CD14-positive monocyte (primary cell): ENCODE measurements around the gene CGRRF1. TPM values are rescaled to one million over a fixed set of nuclear protein-coding genes. Genes with fewer than 3 reads are reported as not detected.

Experiments used
- DNase-seq, 3 donors: peaks; one replicate each; pipeline ENCODE4 v3.0.0-alpha.2; 2011 to 2022
- H2AFZ ChIP-seq: 2 replicates; pipeline ENCODE4 v1.6.0; 2012; ENCODE audit warnings: mild to moderate bottlenecking, low read depth, low read length, inconsistent platforms; ENCODE audit not compliant: insufficient read depth, poor library complexity, severe bottlenecking
- H3K27ac ChIP-seq, 2 donors: 1 replicate in 1 of 2; 2 replicates in 1 of 2; pipeline ENCODE4 v1.5.1; 2012 to 2013; ENCODE audit warnings: low read length in 2 of 2, control low read depth in 1 of 2, inconsistent platforms in 1 of 2, low read depth in 1 of 2, mild to moderate bottlenecking in 1 of 2
- H3K27me3 ChIP-seq, 2 donors: one replicate each; pipeline versions ENCODE4 v1.6.0 to v1.6.1; 2011 to 2013; ENCODE audit warnings: low read length in 2 of 2; ENCODE audit not compliant: control insufficient read depth in 2 of 2, insufficient read depth in 2 of 2
- H3K36me3 ChIP-seq, 2 donors: replicated peaks in 1 of 2; 1 replicate in 1 of 2; 2 replicates in 1 of 2; pipeline versions ENCODE4 v1.5.1 to v1.6.1; 2012 to 2013; ENCODE audit warnings: low read length in 2 of 2, control low read depth in 1 of 2, inconsistent platforms in 1 of 2, mild to moderate bottlenecking in 1 of 2; ENCODE audit not compliant: insufficient read depth in 2 of 2, control insufficient read depth in 1 of 2
- H3K4me1 ChIP-seq, 2 donors: 1 replicate in 1 of 2; 2 replicates in 1 of 2; pipeline versions ENCODE4 v1.5.1 to v1.6.1; 2012 to 2013; ENCODE audit warnings: low read length in 2 of 2, control low read depth in 1 of 2, inconsistent platforms in 1 of 2, mild to moderate bottlenecking in 1 of 2, moderate library complexity in 1 of 2; ENCODE audit not compliant: insufficient read depth in 2 of 2, control insufficient read depth in 1 of 2
- H3K4me2 ChIP-seq: replicated peaks from 2 replicates; pipeline ENCODE3; 2012; ENCODE audit warnings: low read length, moderate library complexity, mild to moderate bottlenecking; ENCODE audit not compliant: poor library complexity, severe bottlenecking; ENCODE audit errors: extremely low read depth
- H3K4me3 ChIP-seq, 3 experiments: fragments of 200-600 bp in 1 of 3; sonication (generic) in 1 of 3; replicated peaks in 1 of 3; 1 replicate in 2 of 3; 2 replicates in 1 of 3; pipeline ENCODE4 v1.5.1; 2011 to 2013; ENCODE audit warnings: low read length in 3 of 3, mild to moderate bottlenecking in 3 of 3, control low read depth in 2 of 3, low read depth in 2 of 3, inconsistent platforms in 1 of 3, moderate library complexity in 1 of 3
- H3K79me2 ChIP-seq: 2 replicates; pipeline ENCODE4 v1.6.0; 2012; ENCODE audit warnings: mild to moderate bottlenecking, control low read depth, inconsistent platforms, low read length, moderate library complexity; ENCODE audit not compliant: insufficient read depth
- H3K9ac ChIP-seq: 2 replicates; pipeline ENCODE4 v1.6.0; 2017; ENCODE audit warnings: low read length, mild to moderate bottlenecking; ENCODE audit not compliant: insufficient read depth, poor library complexity, severe bottlenecking
- H3K9me3 ChIP-seq, 2 donors: replicated peaks in 1 of 2; 1 replicate in 1 of 2; 2 replicates in 1 of 2; pipeline versions ENCODE4 v1.5.1 to v1.6.1; 2012 to 2013; ENCODE audit warnings: low read length in 2 of 2, control low read depth in 1 of 2; ENCODE audit not compliant: control insufficient read depth in 1 of 2, insufficient read depth in 1 of 2
- H4K20me1 ChIP-seq: 2 replicates; pipeline ENCODE4 v1.6.0; 2012; ENCODE audit warnings: mild to moderate bottlenecking, low read length, control low read depth, moderate library complexity; ENCODE audit not compliant: insufficient read depth
- H3K27ac Mint-ChIP-seq, 7 donors: one replicate each; pipeline ENCODE4 v1.8.0; 2020; ENCODE audit warnings: mild to moderate bottlenecking in 7 of 7, mixed read lengths in 7 of 7, moderate library complexity in 6 of 7, inconsistent platforms in 2 of 7
- H3K27me3 Mint-ChIP-seq, 3 donors: one replicate each; pipeline ENCODE4 v1.8.0; 2021 to 2022; ENCODE audit warnings: low read depth in 3 of 3, mild to moderate bottlenecking in 3 of 3, mixed read lengths in 3 of 3, moderate library complexity in 3 of 3, inconsistent platforms in 1 of 3
- H3K36me3 Mint-ChIP-seq, 2 donors: one replicate each; pipeline ENCODE4 v1.8.0; 2020; ENCODE audit warnings: mixed read lengths in 2 of 2, inconsistent platforms in 1 of 2, mild to moderate bottlenecking in 1 of 2
- H3K4me1 Mint-ChIP-seq: one replicate; pipeline ENCODE4 v1.8.0; 2020; ENCODE audit warnings: mild to moderate bottlenecking, mixed read lengths
- H3K4me3 Mint-ChIP-seq, 2 donors: one replicate each; pipeline ENCODE4 v1.8.0; 2020; ENCODE audit warnings: mild to moderate bottlenecking in 2 of 2, mixed read lengths in 2 of 2, moderate library complexity in 1 of 2
- H3K9me3 Mint-ChIP-seq, 7 donors: one replicate each; pipeline ENCODE4 v1.8.0; 2020 to 2022; ENCODE audit warnings: mixed read lengths in 7 of 7, mild to moderate bottlenecking in 6 of 7, moderate library complexity in 6 of 7, inconsistent platforms in 2 of 7
- CTCF ChIP-seq: fragments of 200-600 bp; IDR thresholded peaks from one replicate; pipeline ENCODE4 v1.8.0; 2022; ENCODE audit warnings: antibody characterized with exemption, mild to moderate bottlenecking
- WGBS: methylation state at CpG from one replicate; pipeline ENCODE4 v1.1.5; 2013; ENCODE audit warnings: missing lambda C conversion rate; ENCODE audit not compliant: insufficient coverage; 5-methylcytosine and 5-hydroxymethylcytosine counted together
- intact Hi-C, 2 donors: fragments of 100-400 bp; cut with micrococcal nuclease; formaldehyde crosslinking; loops; one replicate each; pipeline versions ENCODE4 v1.15.0 to v1.15.1; 2023
- polyA plus RNA-seq, 3 donors: library from polyadenylated mRNA; depleted of rRNA in 1 of 3; unstranded in 2 of 3; stranded (reverse) in 1 of 3; fragments of 300-500 nt in 2 of 3; fragments of >200 nt in 1 of 3; fragmentation: Illumina TruSeq in 2 of 3; gene quantifications; 1 replicate in 2 of 3; 2 replicates in 1 of 3; pipeline ENCODE4 v1.2.3, GENCODE V29; 2012 to 2021

Gene CGRRF1
- polyA plus RNA-seq, 3 donors, result 5.8 to 19.4 (median 18.6) TPM

DNA sequence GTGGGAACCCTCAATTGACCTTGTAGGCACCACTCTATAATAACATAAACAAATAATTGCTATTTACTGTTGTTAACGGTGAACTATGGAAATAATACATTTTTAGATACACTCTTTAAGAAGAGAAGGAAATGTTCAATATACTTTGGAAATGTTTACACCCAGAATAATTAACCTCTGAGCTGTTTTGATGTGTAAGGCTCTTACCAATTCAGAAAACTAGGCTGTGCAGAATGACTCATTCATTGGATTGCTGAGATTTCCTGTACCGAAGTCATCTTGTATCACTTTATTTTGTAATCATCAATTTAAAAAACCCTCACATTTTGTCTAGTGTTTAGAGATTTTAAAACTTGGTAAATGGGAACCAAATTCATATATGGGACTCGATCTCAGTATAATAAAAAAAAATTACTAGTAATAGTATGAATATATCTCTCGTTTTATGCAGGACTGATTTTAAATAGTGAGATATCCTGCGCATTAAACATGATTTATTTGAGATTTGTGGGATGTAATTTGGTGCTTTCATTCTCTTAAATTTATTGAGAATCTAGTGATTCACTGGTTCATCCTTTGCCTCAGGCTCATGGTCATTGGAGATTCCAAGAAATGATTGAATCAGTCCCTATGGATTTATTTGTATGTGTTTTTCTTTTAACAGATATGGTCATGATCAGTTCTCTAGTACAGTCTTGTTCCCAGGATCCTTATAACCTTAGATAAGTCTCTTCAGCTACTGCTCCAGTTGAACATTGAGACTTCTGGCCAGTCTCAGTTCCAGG lies 61.1 kb downstream of the CGRRF1 start:
- Mint-ChIP-seq H3K27me3 (peaks cover 34 to 39% (median 39%) of the 10 kb centered on the region in 3 donors), H3K36me3 (peaks cover 9 to 10% of the 10 kb centered on the region in 2 donors), H3K27ac (no peak overlapping the region), H3K4me3 (peak overlapping the region in 1 of 2 donors; percentile 40), H3K9me3 (peaks cover 14 to 25% (median 19%) of the 10 kb centered on the region in 7 donors), H3K4me1 (peaks cover 17% of the 10 kb centered on the region)
- no CpG with 5 or more reads among the region's 5 CpGs for WGBS
- H3K4me2 ChIP-seq, result no peak overlapping the region
- intact Hi-C loops, result no loop called here
- peak in 1 of 3 donors; percentile 9 for DNase-seq
- H3K36me3 ChIP-seq, result no peaks in the 10 kb centered on the region
- no peak overlapping the region for H3K27ac ChIP-seq
- no peaks in the 10 kb centered on the region for H4K20me1 ChIP-seq
- no peaks in the 10 kb centered on the region for H3K79me2 ChIP-seq
- H3K9ac ChIP-seq, result no peak overlapping the region
- peaks cover 19 to 47% of the 10 kb centered on the region in 2 donors for H3K27me3 ChIP-seq
- no peak overlapping the region for H2AFZ ChIP-seq
- no peak overlapping the region for H3K4me3 ChIP-seq
- H3K4me1 ChIP-seq, result peaks cover 25 to 33% of the 10 kb centered on the region in 2 donors
- no peak for TF ChIP-seq CTCF
- peaks cover 5 to 18% of the 10 kb centered on the region in 2 donors for H3K9me3 ChIP-seq

- Histone ChIP-seq H3K9ac (no peak overlapping the region), H3K4me3 (no peak overlapping the region), H3K4me2 (no peak overlapping the region), H3K36me3 (no peaks in the 10 kb centered on the region), H3K27me3 (peaks cover 19 to 38% of the 10 kb centered on the region in 2 donors), H2AFZ (no peak overlapping the region), H3K4me1 (peaks cover 17 to 19% of the 10 kb centered on the region in 2 donors), H3K9me3 (peaks cover 5 to 18% of the 10 kb centered on the region in 2 donors), H4K20me1 (no peaks in the 10 kb centered on the region), H3K27ac (no peak overlapping the region), H3K79me2 (no peaks in the 10 kb centered on the region)
- Mint-ChIP-seq H3K9me3 (peaks cover 13 to 25% (median 18%) of the 10 kb centered on the region in 7 donors), H3K36me3 (peaks cover 8 to 9% of the 10 kb centered on the region in 2 donors), H3K27me3 (peaks cover 30 to 34% (median 31%) of the 10 kb centered on the region in 3 donors), H3K4me1 (peaks cover 16% of the 10 kb centered on the region), H3K4me3 (no peak overlapping the region), H3K27ac (no peak overlapping the region)
- intact Hi-C loops, result no loop called here
- 100% methylated on average over 1 of the region's 2 CpGs for WGBS
- peak; percentile 47 for TF ChIP-seq CTCF
- DNase-seq, result peak in 1 of 3 donors; percentile 10
Measured at GRCh38 chr14:54572316-54572715, 62.6 kb downstream of the CGRRF1 start.
